Keratinocyte (primary cell): Measurements from ENCODE around the gene CDHR3. TPM values are rescaled to one million over a fixed set of nuclear protein-coding genes. Genes with fewer than 3 reads are reported as not detected.

Experiments
- DNase-seq: peaks from one replicate; pipeline ENCODE4 v3.0.0-alpha.2; 2011; ENCODE audit warnings: low read depth, missing footprints, low spot score
- FAIRE-seq: peaks from 2 replicates; lab custom pipeline; 2011; peaks lifted over from hg19 to GRCh38; lab: Jason Lieb, UNC
- H2AFZ ChIP-seq: 2 replicates; pipeline ENCODE4 v1.6.0; 2012; ENCODE audit warnings: low read length, control low read depth, inconsistent platforms; ENCODE audit not compliant: control insufficient read depth
- H3K27ac ChIP-seq: 2 replicates; pipeline ENCODE4 v1.5.1; 2011; ENCODE audit warnings: low read length; ENCODE audit not compliant: control insufficient read depth, insufficient read depth
- H3K27me3 ChIP-seq: 3 replicates; pipeline ENCODE4 v1.6.0; 2011; ENCODE audit warnings: low read length; ENCODE audit not compliant: control insufficient read depth, insufficient read depth; ENCODE audit errors: extremely low read depth
- H3K36me3 ChIP-seq, 2 experiments: 2 replicates in 1 of 2; 3 replicates in 1 of 2; pipeline ENCODE4 v1.5.1; 2011; ENCODE audit warnings: low read length in 2 of 2, mild to moderate bottlenecking in 1 of 2; ENCODE audit not compliant: control insufficient read depth in 2 of 2, insufficient read depth in 2 of 2; ENCODE audit errors: extremely low read depth in 1 of 2
- H3K4me1 ChIP-seq: 3 replicates; pipeline ENCODE4 v1.5.1; 2011; ENCODE audit warnings: low read length; ENCODE audit not compliant: control insufficient read depth, insufficient read depth; ENCODE audit errors: extremely low read depth
- H3K4me2 ChIP-seq: 3 replicates; pipeline ENCODE4 v1.6.0; 2011; ENCODE audit warnings: low read depth, low read length; ENCODE audit not compliant: control insufficient read depth, insufficient read depth; ENCODE audit errors: extremely low read depth
- H3K4me3 ChIP-seq, 3 experiments: fragments of 200-600 bp in 1 of 3; sonication (generic) in 1 of 3; 2 replicates in 2 of 3; 3 replicates in 1 of 3; pipeline ENCODE4 v1.5.1; 2011 to 2016; ENCODE audit warnings: low read length in 3 of 3, mild to moderate bottlenecking in 3 of 3, control low read depth in 2 of 3, inconsistent platforms in 1 of 3, low read depth in 1 of 3, mixed read lengths in 1 of 3, mixed run types in 1 of 3, moderate library complexity in 1 of 3; ENCODE audit not compliant: control insufficient read depth in 2 of 3, insufficient read depth in 2 of 3; ENCODE audit errors: extremely low read depth in 1 of 3
- H3K79me2 ChIP-seq: 2 replicates; pipeline ENCODE4 v1.6.0; 2012; ENCODE audit warnings: low read length; ENCODE audit not compliant: control insufficient read depth, insufficient read depth
- H3K9ac ChIP-seq: 3 replicates; pipeline ENCODE4 v1.6.0; 2011; ENCODE audit warnings: low read length; ENCODE audit not compliant: control insufficient read depth, insufficient read depth; ENCODE audit errors: extremely low read depth
- H3K9me1 ChIP-seq: 3 replicates; pipeline ENCODE4 v1.6.0; 2011; ENCODE audit warnings: low read length; ENCODE audit not compliant: control insufficient read depth, insufficient read depth; ENCODE audit errors: extremely low read depth
- H3K9me3 ChIP-seq: 2 replicates; pipeline ENCODE4 v1.5.1; 2012; ENCODE audit warnings: low read depth, low read length; ENCODE audit not compliant: control insufficient read depth
- H4K20me1 ChIP-seq: 3 replicates; pipeline ENCODE4 v1.6.0; 2011; ENCODE audit warnings: low read length; ENCODE audit not compliant: control insufficient read depth, insufficient read depth; ENCODE audit errors: extremely low read depth
- CTCF ChIP-seq, 3 experiments: IDR thresholded peaks in 1 of 3; conservative IDR thresholded peaks in 1 of 3; optimal IDR thresholded peaks in 1 of 3; 2 replicates in 2 of 3; 3 replicates in 1 of 3; pipeline versions ENCODE3 to v1.5.1; 2011; ENCODE audit warnings: low read length in 3 of 3, mild to moderate bottlenecking in 3 of 3, moderate library complexity in 2 of 3, control low read depth in 1 of 3, inconsistent platforms in 1 of 3; ENCODE audit not compliant: insufficient read depth in 2 of 3; ENCODE audit errors: extremely low read depth in 1 of 3
- EZH2 ChIP-seq: IDR thresholded peaks from one replicate; pipeline ENCODE4 v1.6.1; 2012; ENCODE audit warnings: inconsistent platforms, mild to moderate bottlenecking, low read length, moderate library complexity
- dilution Hi-C: fragments of 300-500 bp; cut with MboI; formaldehyde crosslinking; loops from one replicate; pipeline ENCODE4 v1.7.0; 2020; ENCODE audit warnings: low sequenced_read_pairs; ENCODE audit not compliant: extremely low pct_ligation_motif_present
- polyA plus RNA-seq, 5 experiments: library from polyadenylated mRNA; depleted of rRNA in 3 of 5; stranded (reverse) in 3 of 5; stranded (forward) in 1 of 5; unstranded in 1 of 5; fragments of >200 nt; gene quantifications; 1 replicate in 1 of 5; 2 replicates in 3 of 5; 3 replicates in 1 of 5; pipeline versions ENCODE4 v1.2.1 to v1.2.3, GENCODE V29; 2011 to 2012; ENCODE audit warnings: missing spikeins in 2 of 5, low read depth in 1 of 5, low replicate concordance in 1 of 5

The CDHR3 gene
- polyA plus RNA-seq, 1 donor (not counting 4 experiments of a cell fraction or from before 2014, with no cell fraction given) = 1.2 TPM

- Histone ChIP-seq H2AFZ (no peak overlapping the region), H3K9ac (no peak overlapping the region), H3K79me2 (no peaks in the 10 kb centered on the region), H3K27ac (no peak overlapping the region), H3K27me3 (peaks cover 5% of the 10 kb centered on the region), H3K4me1 (peaks cover 2% of the 10 kb centered on the region), H3K4me2 (no peak overlapping the region), H3K4me3 (no peak overlapping the region), H3K9me1 (no peaks in the 10 kb centered on the region), H3K36me3 (no peaks in the 10 kb centered on the region), H4K20me1 (no peaks in the 10 kb centered on the region), H3K9me3 (no peaks in the 10 kb centered on the region)
- DNase-seq (no peak), FAIRE-seq (no peak)
- dilution Hi-C loops = no loop called here
- no peak for TF ChIP-seq EZH2
- no peak for TF ChIP-seq CTCF (optimal IDR thresholded peaks at IDR 0.05 in 1 of 3, IDR thresholded peaks at IDR 0.05 in 1 of 3, conservative IDR thresholded peaks at IDR 0.05 in 1 of 3; ENCODE audit: extremely low read depth in 1 of 3, insufficient read depth in 2 of 3, low read length in 3 of 3)
Measured at GRCh38 chr7:106037489-106038176, 74.6 kb downstream of the CDHR3 start.

DNA sequence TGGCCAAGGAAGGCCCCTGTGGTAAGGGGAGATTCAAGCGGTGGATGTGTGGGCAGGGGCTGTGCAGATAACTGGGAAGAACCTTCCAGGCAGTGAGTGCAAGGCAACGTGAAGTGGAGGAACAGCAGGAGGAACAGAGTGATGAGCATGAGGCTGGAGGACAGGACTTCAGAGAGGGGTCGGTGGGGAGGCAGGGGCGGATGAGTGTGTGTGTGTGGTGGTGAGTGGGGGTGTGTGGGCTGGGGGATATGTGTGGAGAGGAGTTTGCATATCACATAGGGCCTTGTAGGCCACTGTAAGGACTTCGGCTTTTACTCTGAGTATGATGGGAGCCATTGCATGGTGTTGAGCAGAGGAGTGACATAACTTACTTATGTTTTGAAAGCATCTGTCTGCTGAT, 75.2 kb downstream of the CDHR3 start:
- dilution Hi-C loops = no loop called here
- Histone ChIP-seq H3K9me3 (no peaks in the 10 kb centered on the region), H3K36me3 (no peaks in the 10 kb centered on the region), H3K4me1 (peaks cover 5% of the 10 kb centered on the region), H3K79me2 (no peaks in the 10 kb centered on the region), H3K27ac (no peak overlapping the region), H4K20me1 (no peaks in the 10 kb centered on the region), H3K4me2 (no peak overlapping the region), H2AFZ (no peak overlapping the region), H3K4me3 (no peak overlapping the region), H3K9ac (no peak overlapping the region), H3K9me1 (no peaks in the 10 kb centered on the region), H3K27me3 (peaks cover 2% of the 10 kb centered on the region)
- no peak for DNase-seq
- TF ChIP-seq EZH2 (no peak), CTCF (optimal IDR thresholded peaks at IDR 0.05 in 1 of 3, IDR thresholded peaks at IDR 0.05 in 1 of 3, conservative IDR thresholded peaks at IDR 0.05 in 1 of 3; ENCODE audit: extremely low read depth in 1 of 3, insufficient read depth in 2 of 3, low read length in 3 of 3) (no peak)
- FAIRE-seq = no peak
